Measurements from ENCODE around the gene PES1. TPM values are rescaled to one million over a fixed set of nuclear protein-coding genes. Genes with fewer than 3 reads are reported as not detected.

PES1 gene
- total and polyA plus RNA-seq, 2 donors (not counting 3 experiments of a cell fraction or from before 2014, with no cell fraction given), result 110 to 135 TPM

DNA sequence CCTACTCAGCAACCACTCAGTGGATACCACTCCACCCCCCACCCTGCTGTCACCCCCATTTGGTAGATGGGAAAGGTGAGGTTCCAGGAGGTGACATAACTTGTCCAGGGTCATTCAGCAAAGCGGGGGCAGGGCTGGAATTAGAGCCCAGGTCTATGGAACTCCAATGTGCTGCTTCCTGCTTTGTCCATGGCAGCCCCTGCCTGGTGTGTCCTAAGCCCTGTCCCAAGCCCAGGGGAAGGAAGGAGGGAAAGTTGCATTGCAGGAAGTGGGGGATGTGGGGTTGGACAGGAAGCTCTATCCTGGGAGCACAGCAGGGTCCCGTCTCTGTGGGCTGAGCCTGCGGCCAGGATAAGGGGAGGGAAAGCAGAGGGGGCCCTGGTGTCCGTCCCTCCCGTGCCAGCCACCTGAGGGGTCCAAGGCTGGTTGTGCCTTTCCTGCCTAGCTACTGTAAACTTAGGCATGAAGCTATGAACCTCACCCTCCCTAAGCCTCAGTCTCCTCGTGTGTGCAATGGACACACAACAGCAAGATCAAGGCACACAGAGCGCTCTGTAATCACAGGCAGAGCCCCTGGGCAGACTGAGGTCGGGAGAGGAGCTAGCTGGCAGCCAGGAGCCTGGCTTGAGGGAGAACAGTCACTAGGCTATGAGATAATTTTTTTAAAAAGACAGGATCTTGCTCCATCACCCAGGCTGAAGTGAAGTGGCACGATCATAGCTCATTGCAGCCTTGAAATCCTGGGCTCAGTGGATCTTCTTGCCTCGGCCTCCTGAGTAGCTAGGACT lies 30.1 kb downstream of the PES1 start:
- no peak for FAIRE-seq
- Histone ChIP-seq H3K9me1 (replicated peaks; ENCODE audit: control insufficient read depth, extremely low read depth, insufficient read depth, low read length) (no peaks in the 10 kb centered on the region), H2AFZ (ENCODE audit: low read depth, low read length) (no peak overlapping the region)

More for the DNA sequence above, 30.1 kb downstream of the PES1 start:
- POLR2A ChIA-PET, result interaction anchor here (0.7 kb wide), 1 partner anchor 33 kb away, joined by 3 read pairs; no protein-coding TSS in a partner anchor
- CTCF ChIA-PET, result interaction anchor here (0.9 to 1.4 kb wide), 3 partner anchors 27 to 193 kb away, joined by 4 to 7 read pairs (median 4); no protein-coding TSS in a partner anchor
- Histone ChIP-seq H3K27ac (ENCODE audit: insufficient read depth, low read depth, low read length) (no peak overlapping the region), H3K27me3 (ENCODE audit: control insufficient read depth in 2 of 2, insufficient read depth in 2 of 2, low read length in 2 of 2) (peaks cover 0 to 1% of the 10 kb centered on the region in 2 experiments), H3K9me3 (replicated peaks; ENCODE audit: control insufficient read depth, insufficient read depth, low read length) (no peaks in the 10 kb centered on the region), H3K79me2 (ENCODE audit: control insufficient read depth, insufficient read depth, low read length) (no peaks in the 10 kb centered on the region), H3K4me1 (ENCODE audit: control insufficient read depth, extremely low read depth, insufficient read depth, low read length) (no peaks in the 10 kb centered on the region), H3K9ac (replicated peaks; ENCODE audit: extremely low read depth, insufficient read depth, low read length) (no peak overlapping the region), H3K4me3 (replicated peaks in 1 of 3; ENCODE audit: insufficient read depth in 1 of 3, low read depth in 1 of 3, low read length in 3 of 3) (no peak overlapping the region), H3K36me3 (ENCODE audit: control insufficient read depth in 2 of 2, extremely low read depth in 1 of 2, insufficient read depth in 2 of 2, low read length in 2 of 2) (no peaks in the 10 kb centered on the region), H4K20me1 (replicated peaks; ENCODE audit: control insufficient read depth, extremely low read depth, insufficient read depth, low read length) (no peaks in the 10 kb centered on the region), H3K4me2 (ENCODE audit: insufficient read depth, low read length) (no peak overlapping the region)
- intact Hi-C loops (cut with micrococcal nuclease) (no loop called here), dilution Hi-C loops (cut with MboI; ENCODE audit: extremely low pct_ligation_motif_present, low sequenced_read_pairs) (no loop called here)
- DNase-seq (ENCODE audit: low read depth, low spot score), result no peak
- no TSS peak for BruUV-seq (replicated peaks)
- TF ChIP-seq, protein P1, sequence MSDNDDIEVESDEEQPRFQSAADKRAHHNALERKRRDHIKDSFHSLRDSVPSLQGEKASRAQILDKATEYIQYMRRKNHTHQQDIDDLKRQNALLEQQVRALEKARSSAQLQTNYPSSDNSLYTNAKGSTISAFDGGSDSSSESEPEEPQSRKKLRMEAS (IDR thresholded peaks at IDR 0.05; ENCODE audit: insufficient read depth, insufficient read length), result no peak
- TF ChIP-seq, protein P2, sequence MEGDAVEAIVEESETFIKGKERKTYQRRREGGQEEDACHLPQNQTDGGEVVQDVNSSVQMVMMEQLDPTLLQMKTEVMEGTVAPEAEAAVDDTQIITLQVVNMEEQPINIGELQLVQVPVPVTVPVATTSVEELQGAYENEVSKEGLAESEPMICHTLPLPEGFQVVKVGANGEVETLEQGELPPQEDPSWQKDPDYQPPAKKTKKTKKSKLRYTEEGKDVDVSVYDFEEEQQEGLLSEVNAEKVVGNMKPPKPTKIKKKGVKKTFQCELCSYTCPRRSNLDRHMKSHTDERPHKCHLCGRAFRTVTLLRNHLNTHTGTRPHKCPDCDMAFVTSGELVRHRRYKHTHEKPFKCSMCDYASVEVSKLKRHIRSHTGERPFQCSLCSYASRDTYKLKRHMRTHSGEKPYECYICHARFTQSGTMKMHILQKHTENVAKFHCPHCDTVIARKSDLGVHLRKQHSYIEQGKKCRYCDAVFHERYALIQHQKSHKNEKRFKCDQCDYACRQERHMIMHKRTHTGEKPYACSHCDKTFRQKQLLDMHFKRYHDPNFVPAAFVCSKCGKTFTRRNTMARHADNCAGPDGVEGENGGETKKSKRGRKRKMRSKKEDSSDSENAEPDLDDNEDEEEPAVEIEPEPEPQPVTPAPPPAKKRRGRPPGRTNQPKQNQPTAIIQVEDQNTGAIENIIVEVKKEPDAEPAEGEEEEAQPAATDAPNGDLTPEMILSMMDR (IDR thresholded peaks at IDR 0.05; ENCODE audit: extremely low read depth in 1 of 2, insufficient read depth in 1 of 2, low read depth in 1 of 2, low read length in 2 of 2), result no peak
- TF ChIP-seq POLR2AphosphoS5 (IDR thresholded peaks at IDR 0.05; ENCODE audit: insufficient read depth, low read depth, low read length), result no peak
- TF ChIP-seq GATA2 (IDR thresholded peaks at IDR 0.05; ENCODE audit: insufficient read depth, insufficient read length, low read depth, low read length), result no peak
- no peak for TF ChIP-seq EZH2 (IDR thresholded peaks at IDR 0.05; ENCODE audit: borderline replicate concordance, low read depth, low read length, severe bottlenecking)
- TF ChIP-seq JUN (IDR thresholded peaks at IDR 0.05; ENCODE audit: borderline replicate concordance, insufficient read depth, insufficient read length, low read depth), result no peak
- TF ChIP-seq FOS (IDR thresholded peaks at IDR 0.05; ENCODE audit: borderline replicate concordance, insufficient read depth, low read length), result no peak
- TF ChIP-seq POLR2A (IDR thresholded peaks at IDR 0.05; ENCODE audit: low read depth, low read length), result no peak
- no peak for TF ChIP-seq MYC (IDR thresholded peaks at IDR 0.05; ENCODE audit: low read depth, low read length)

Data from endothelial cell of umbilical vein (primary cell).